H1 (cell line): ENCODE results near the gene YWHAB. TPM values are rescaled to one million over a fixed set of nuclear protein-coding genes. Genes with fewer than 3 reads are reported as not detected.

Experiments
- CTCF ChIA-PET: fragments of 300-600 bp; sonication (Branson Sonifier 250); formaldehyde crosslinking; loops from one replicate; lab custom pipeline; 2021; ENCODE audit not compliant: partially characterized antibody; lab: Charles Lee
- POLR2A ChIA-PET: fragments of 300-600 bp; sonication (Branson Sonifier 250); formaldehyde crosslinking; loops from one replicate; lab custom pipeline; 2021; ENCODE audit warnings: inconsistent platforms; ENCODE audit not compliant: partially characterized antibody; lab: Charles Lee
- DNase-seq, 2 experiments: peaks; one replicate each; pipeline versions ENCODE4 v3.0.0 to v3.0.0-alpha.2; 2010 to 2022; ENCODE audit warnings: low spot score in 2 of 2, low read depth in 1 of 2, mixed read lengths in 1 of 2
- FAIRE-seq: peaks from 2 replicates; lab custom pipeline; 2011; peaks lifted over from hg19 to GRCh38; lab: Jason Lieb, UNC
- H2AFZ ChIP-seq: 2 replicates; pipeline ENCODE4 v1.8.1; 2012; ENCODE audit warnings: low read length, inconsistent platforms
- H2AK5ac ChIP-seq: 2 replicates; pipeline ENCODE4 v1.6.1; 2013; ENCODE audit warnings: low read depth, low read length
- H2BK120ac ChIP-seq: replicated peaks from 2 replicates; pipeline ENCODE3; 2013; ENCODE audit warnings: low read depth, low read length, inconsistent platforms
- H2BK12ac ChIP-seq: 2 replicates; pipeline ENCODE4 v1.6.1; 2013; ENCODE audit warnings: low read depth, low read length
- H2BK15ac ChIP-seq: 2 replicates; pipeline ENCODE4 v1.6.1; 2013; ENCODE audit warnings: low read length
- H2BK20ac ChIP-seq: 2 replicates; pipeline ENCODE4 v1.6.1; 2013; ENCODE audit warnings: low read length
- H2BK5ac ChIP-seq: 2 replicates; pipeline ENCODE4 v1.6.1; 2013; ENCODE audit warnings: low read depth, low read length
- H3K14ac ChIP-seq: 2 replicates; pipeline ENCODE4 v1.6.1; 2013; ENCODE audit warnings: inconsistent platforms; ENCODE audit not compliant: insufficient read length
- H3K18ac ChIP-seq: 2 replicates; pipeline ENCODE4 v1.6.1; 2013; ENCODE audit warnings: low read length; ENCODE audit errors: extremely low read depth
- H3K23ac ChIP-seq: 2 replicates; pipeline ENCODE4 v1.6.1; 2013; ENCODE audit warnings: inconsistent platforms; ENCODE audit not compliant: insufficient read length
- H3K23me2 ChIP-seq: 2 replicates; pipeline ENCODE4 v1.6.1; 2013; ENCODE audit warnings: low read depth, low read length
- H3K27ac ChIP-seq: 2 replicates; pipeline ENCODE4 v1.6.1; 2011; ENCODE audit warnings: low read depth, low read length, inconsistent platforms
- H3K27me3 ChIP-seq, 4 experiments: replicated peaks in 1 of 4; 1 replicate in 1 of 4; 2 replicates in 3 of 4; pipeline versions ENCODE4 v1.6.1 to v1.8.1; 2011 to 2013; ENCODE audit warnings: low read length in 3 of 4, mild to moderate bottlenecking in 3 of 4, inconsistent platforms in 2 of 4, mixed read lengths in 2 of 4, moderate library complexity in 1 of 4; ENCODE audit not compliant: control insufficient read depth in 3 of 4, insufficient read depth in 3 of 4; ENCODE audit errors: extremely low read depth in 1 of 4
- H3K36me3 ChIP-seq, 4 experiments: 2 replicates each; pipeline versions ENCODE4 v1.6.1 to v1.8.1; 2011 to 2013; ENCODE audit warnings: mild to moderate bottlenecking in 4 of 4, low read length in 3 of 4, moderate library complexity in 2 of 4, control low read depth in 1 of 4, inconsistent platforms in 1 of 4; ENCODE audit not compliant: insufficient read depth in 4 of 4, control insufficient read depth in 2 of 4
- H3K4ac ChIP-seq: replicated peaks from 2 replicates; pipeline ENCODE3; 2013; ENCODE audit warnings: low read length, low read depth, mixed read lengths, inconsistent platforms; ENCODE audit not compliant: insufficient read length
- H3K4me1 ChIP-seq, 4 experiments: replicated peaks in 1 of 4; 1 replicate in 1 of 4; 2 replicates in 3 of 4; pipeline versions ENCODE4 v1.6.1 to v1.8.1; 2011 to 2013; ENCODE audit warnings: low read length in 3 of 4, inconsistent platforms in 2 of 4, mixed read lengths in 1 of 4; ENCODE audit not compliant: insufficient read depth in 4 of 4, control insufficient read depth in 3 of 4
- H3K4me2 ChIP-seq, 2 experiments: 2 replicates each; pipeline versions ENCODE4 v1.6.1 to v1.8.1; 2011 to 2013; ENCODE audit warnings: low read depth in 2 of 2, low read length in 2 of 2, control low read depth in 1 of 2, inconsistent platforms in 1 of 2, mild to moderate bottlenecking in 1 of 2; ENCODE audit not compliant: insufficient read depth in 1 of 2
- H3K4me3 ChIP-seq, 4 experiments: fragments of 200-600, 300-600 bp in 1 of 4; sonication (generic), shearing (Covaris generic), sonication (Bioruptor Twin) in 1 of 4; 2 replicates each; pipeline versions ENCODE4 v1.5.1 to v1.8.1; 2011 to 2016; ENCODE audit warnings: low read length in 4 of 4, low read depth in 3 of 4, control low read depth in 2 of 4, inconsistent platforms in 2 of 4, mild to moderate bottlenecking in 2 of 4, mixed read lengths in 1 of 4, moderate library complexity in 1 of 4; ENCODE audit not compliant: insufficient read depth in 2 of 4; ENCODE audit errors: extremely low read depth in 1 of 4
- H3K56ac ChIP-seq: replicated peaks from 2 replicates; pipeline ENCODE3; 2013; ENCODE audit warnings: low read depth, mild to moderate bottlenecking, mixed read lengths, low read length, inconsistent platforms; ENCODE audit not compliant: insufficient read length
- H3K79me1 ChIP-seq: 2 replicates; pipeline ENCODE4 v1.6.1; 2013; ENCODE audit warnings: low read depth, low read length, control low read depth
- H3K79me2 ChIP-seq, 2 experiments: 2 replicates each; pipeline versions ENCODE4 v1.6.1 to v1.8.1; 2012 to 2013; ENCODE audit warnings: low read length in 2 of 2, mild to moderate bottlenecking in 2 of 2, inconsistent platforms in 1 of 2; ENCODE audit not compliant: insufficient read depth in 2 of 2, control insufficient read depth in 1 of 2
- H3K9ac ChIP-seq, 4 experiments: replicated peaks in 1 of 4; 1 replicate in 1 of 4; 2 replicates in 3 of 4; pipeline versions ENCODE4 v1.6.1 to v1.8.1; 2011 to 2013; ENCODE audit warnings: low read depth in 3 of 4, low read length in 3 of 4, control low read depth in 2 of 4, mild to moderate bottlenecking in 2 of 4, moderate library complexity in 2 of 4, inconsistent platforms in 1 of 4; ENCODE audit errors: extremely low read depth in 1 of 4
- H3K9me3 ChIP-seq, 2 experiments: 2 replicates each; pipeline versions ENCODE4 v1.6.1 to v1.8.1; 2012 to 2013; ENCODE audit warnings: mild to moderate bottlenecking in 2 of 2, moderate library complexity in 2 of 2, control low read depth in 1 of 2, inconsistent platforms in 1 of 2, low read depth in 1 of 2, low read length in 1 of 2, mixed read lengths in 1 of 2; ENCODE audit not compliant: insufficient read depth in 2 of 2
- H4K20me1 ChIP-seq, 2 experiments: replicated peaks in 1 of 2; 2 replicates each; pipeline versions ENCODE3 to v1.8.1; 2011 to 2013; ENCODE audit warnings: inconsistent platforms in 2 of 2, low read length in 2 of 2, mild to moderate bottlenecking in 1 of 2; ENCODE audit not compliant: insufficient read depth in 2 of 2, control insufficient read depth in 1 of 2
- H4K5ac ChIP-seq: 2 replicates; pipeline ENCODE4 v1.6.1; 2013; ENCODE audit warnings: low read length, low read depth, mixed read lengths, inconsistent platforms; ENCODE audit not compliant: insufficient read length
- H4K8ac ChIP-seq: 2 replicates; pipeline ENCODE4 v1.8.0; 2013; ENCODE audit warnings: mild to moderate bottlenecking, moderate library complexity, low read length, inconsistent platforms; ENCODE audit not compliant: insufficient read depth; ENCODE audit errors: extremely low read depth
- H4K91ac ChIP-seq: replicated peaks from 2 replicates; pipeline ENCODE3; 2013; ENCODE audit warnings: low read length, mixed read lengths, inconsistent platforms; ENCODE audit not compliant: insufficient read length
- CHD2 ChIP-seq: IDR thresholded peaks from 2 replicates; pipeline ENCODE4 v1.6.1; 2012; ENCODE audit warnings: low read length, improper control_type of control experiment
- EGR1 ChIP-seq: IDR thresholded peaks from 2 replicates; pipeline ENCODE4 v1.6.1; 2011; ENCODE audit warnings: low read depth, low read length, borderline replicate concordance
- EP300 ChIP-seq, 2 experiments: IDR thresholded peaks; 1 replicate in 1 of 2; 2 replicates in 1 of 2; pipeline ENCODE4 v1.6.1; 2011 to 2012; ENCODE audit warnings: low read depth in 2 of 2, low read length in 2 of 2, mild to moderate bottlenecking in 2 of 2, borderline replicate concordance in 1 of 2, inconsistent platforms in 1 of 2, moderate library complexity in 1 of 2
- GABPA ChIP-seq: IDR thresholded peaks from 2 replicates; pipeline ENCODE4 v1.6.1; 2011; ENCODE audit warnings: mild to moderate bottlenecking, low read length, moderate library complexity, borderline replicate concordance; ENCODE audit not compliant: insufficient read depth
- HDAC6 ChIP-seq: IDR thresholded peaks from one replicate; pipeline ENCODE4 v1.7.1; 2012; ENCODE audit warnings: low read depth, mild to moderate bottlenecking, inconsistent platforms, low read length, moderate library complexity
- JUN ChIP-seq: IDR thresholded peaks from 2 replicates; pipeline ENCODE4 v1.6.1; 2011; ENCODE audit warnings: low read depth, mild to moderate bottlenecking, improper control_type of control experiment, low read length
- JUND ChIP-seq: IDR thresholded peaks from 2 replicates; pipeline ENCODE4 v1.6.1; 2011; ENCODE audit warnings: mild to moderate bottlenecking, improper control_type of control experiment, low read length
- KDM5A ChIP-seq: fragments of 200-600 bp; IDR thresholded peaks from 2 replicates; pipeline ENCODE4 v1.7.1; 2012; ENCODE audit warnings: mild to moderate bottlenecking, low read length, inconsistent platforms, mixed read lengths
- POLR2AphosphoS5 ChIP-seq: IDR thresholded peaks from 2 replicates; pipeline ENCODE4 v1.6.1; 2011; ENCODE audit warnings: low read depth, low read length
- RAD21 ChIP-seq, 2 experiments: IDR thresholded peaks in 1 of 2; conservative IDR thresholded peaks in 1 of 2; 2 replicates each; pipeline ENCODE4 v1.6.1; 2011; ENCODE audit warnings: low read depth in 2 of 2, low read length in 2 of 2, improper control_type of control experiment in 1 of 2, inconsistent platforms in 1 of 2, mild to moderate bottlenecking in 1 of 2, moderate library complexity in 1 of 2
- RNF2 ChIP-seq: fragments of 200-900, 300-1000 bp; sonication (generic); IDR thresholded peaks from 2 replicates; pipeline ENCODE4 v1.7.1; 2016; ENCODE audit warnings: borderline replicate concordance, low read depth, mild to moderate bottlenecking, antibody characterized with exemption, low read length; ENCODE audit not compliant: poor library complexity, severe bottlenecking; ENCODE audit errors: missing control alignments
- SAP30 ChIP-seq: fragments of 300-600 bp; sonication (generic); IDR thresholded peaks from 2 replicates; pipeline ENCODE4 v1.7.1; 2012; ENCODE audit warnings: low read length, moderate library complexity, mild to moderate bottlenecking, inconsistent platforms; ENCODE audit not compliant: insufficient read depth, insufficient replicate concordance
- TAF1 ChIP-seq: IDR thresholded peaks from 2 replicates; pipeline ENCODE4 v1.6.1; 2011; ENCODE audit warnings: mild to moderate bottlenecking, low read depth, low read length
- YY1 ChIP-seq: IDR thresholded peaks from 2 replicates; pipeline ENCODE4 v1.6.1; 2011; ENCODE audit warnings: low read depth, mild to moderate bottlenecking, low read length
- WGBS, 2 experiments: shearing (Covaris generic) in 1 of 2; methylation state at CpG; one replicate each; pipeline versions ENCODE4 v1.1.6 to v1.1.7; 2013 to 2015; ENCODE audit warnings: low lambda C conversion rate in 2 of 2, mixed read lengths in 2 of 2, inconsistent platforms in 1 of 2, low coverage in 1 of 2, missing lambda C conversion rate in 1 of 2; ENCODE audit not compliant: insufficient replicate concordance in 2 of 2, insufficient coverage in 1 of 2, insufficient read length in 1 of 2; ENCODE audit errors: extremely low coverage in 1 of 2, missing lambda C conversion rate in 1 of 2; 5-methylcytosine and 5-hydroxymethylcytosine counted together
- polyA plus RNA-seq, 7 experiments: library from polyadenylated mRNA; depleted of rRNA in 3 of 7; stranded (reverse) in 5 of 7; unstranded in 2 of 7; fragments of >200 nt in 5 of 7; fragments of 200-250 nt in 2 of 7; gene quantifications; 1 replicate in 5 of 7; 2 replicates in 1 of 7; 4 replicates in 1 of 7; pipeline versions ENCODE4 v1.2.1 to v1.2.3, GENCODE V29; 2011 to 2013; ENCODE audit warnings: missing spikeins in 2 of 7, mixed read lengths in 2 of 7
- total RNA-seq: library from RNA; stranded (reverse); fragmentation: NEBNext Ultra II Directional; extraction: Animal tissue kit (Norgen Biotek cat#: 25700); gene quantifications from 2 replicates; pipeline ENCODE4 v1.2.1, GENCODE V29; 2021

The YWHAB gene
- total and polyA plus RNA-seq, 2 of the 8 experiments (the other 6 are each of a cell fraction or from before 2014, with no cell fraction given) = 72.9 to 256 TPM

DNA sequence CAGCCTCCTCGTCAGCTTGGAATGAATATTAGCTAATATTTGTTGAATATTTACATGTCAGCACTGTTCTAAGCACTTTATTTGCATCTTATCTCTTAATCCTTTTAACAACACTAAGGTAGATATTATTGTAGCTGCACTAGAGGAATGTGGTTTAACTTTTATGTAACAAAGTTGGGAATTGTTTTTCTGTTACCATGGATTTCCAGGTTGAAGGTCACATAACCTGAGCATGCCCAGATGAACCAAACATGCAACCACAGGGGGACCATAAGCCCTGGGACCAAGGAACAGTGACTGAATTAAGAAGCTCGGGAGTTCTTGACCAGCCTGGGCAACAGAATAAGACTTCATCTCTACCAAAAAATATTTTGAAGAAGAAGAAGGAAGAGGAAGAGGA, 29.1 kb upstream of the YWHAB start:
- H3K14ac ChIP-seq = no peak overlapping the region
- H4K5ac ChIP-seq = no peak overlapping the region
- H3K36me3 ChIP-seq = no peaks in the 10 kb centered on the region
- no peaks in the 10 kb centered on the region for H3K79me1 ChIP-seq
- ChIA-PET CTCF (interaction anchor here (1.3 to 2.2 kb wide), 3 partner anchors 56 to 108 kb away, joined by 4 to 8 read pairs (median 7); no protein-coding TSS in a partner anchor), POLR2A (no interaction called here)
- no peak overlapping the region for H3K23ac ChIP-seq
- H3K27ac ChIP-seq = no peak overlapping the region
- H3K4me3 ChIP-seq = no peak overlapping the region
- H2BK12ac ChIP-seq = no peak overlapping the region
- no peak overlapping the region for H2AK5ac ChIP-seq
- peaks cover 0 to 2% (median under 1%) of the 10 kb centered on the region in 4 experiments; a peak in 2 of 7 replicates for H3K4me1 ChIP-seq
- peaks cover 1% of the 10 kb centered on the region; the same call in 1 of the 2 replicates for H3K23me2 ChIP-seq
- H2BK120ac ChIP-seq = no peak overlapping the region
- no peak overlapping the region for H3K4me2 ChIP-seq
- H4K8ac ChIP-seq = no peak overlapping the region
- no peak overlapping the region for H2BK15ac ChIP-seq
- H4K91ac ChIP-seq = no peak overlapping the region
- TF ChIP-seq HDAC6 = no peak
- no peak for TF ChIP-seq TAF1
- TF ChIP-seq JUND = no peak
- no peak for TF ChIP-seq RNF2
- TF ChIP-seq EGR1 = no peak
- TF ChIP-seq SAP30 = no peak
- no peak for TF ChIP-seq EP300 (IDR thresholded peaks at IDR 0.05; ENCODE audit: borderline replicate concordance in 1 of 2, low read depth in 2 of 2, low read length in 2 of 2)
- TF ChIP-seq CHD2 = no peak
- TF ChIP-seq JUN = no peak
- no peak for TF ChIP-seq GABPA
- no peak for TF ChIP-seq RAD21 (IDR thresholded peaks at IDR 0.05 in 1 of 2, conservative IDR thresholded peaks at IDR 0.05 in 1 of 2; ENCODE audit: low read depth in 2 of 2, low read length in 2 of 2)
- no peak for TF ChIP-seq POLR2AphosphoS5
- TF ChIP-seq KDM5A = no peak
- no peak for TF ChIP-seq YY1
- no peaks in the 10 kb centered on the region for H3K9me3 ChIP-seq
- no peak overlapping the region for H3K9ac ChIP-seq
- H2AFZ ChIP-seq = no peak overlapping the region
- 83% methylated on average over 2 of the region's 2 CpGs; no CpG with 5 or more reads in 1 of the 2 experiments for WGBS, 2 experiments
- H3K18ac ChIP-seq = no peak overlapping the region
- H2BK5ac ChIP-seq = no peak overlapping the region
- no peaks in the 10 kb centered on the region for H4K20me1 ChIP-seq
- no peak overlapping the region for H2BK20ac ChIP-seq
- H3K4ac ChIP-seq = no peak overlapping the region
- no peak for FAIRE-seq
- H3K27me3 ChIP-seq = no peaks in the 10 kb centered on the region
- H3K79me2 ChIP-seq = no peaks in the 10 kb centered on the region
- no peak overlapping the region for H3K56ac ChIP-seq
- DNase-seq = no peak
